Suprapubic skin (tissue), 4 donors: ENCODE results near the gene SCT.

Experiments used
- POLR2A ChIP-seq, 2 donors: fragments of 450-650 bp; IDR thresholded peaks; one replicate each; pipeline ENCODE4 v1.6.1; 2017; ENCODE audit warnings: antibody characterized with exemption in 2 of 2, mild to moderate bottlenecking in 2 of 2, moderate library complexity in 2 of 2
- POLR2AphosphoS5 ChIP-seq, 3 donors: sonication (generic); formaldehyde crosslinking; IDR thresholded peaks; one replicate each; pipeline ENCODE4 v1.6.1; 2017; ENCODE audit warnings: antibody characterized with exemption in 3 of 3
- TF ChIP-seq, protein P1 (sequence below), 2 donors: fragments of 200-600 bp in 1 of 2; fragments of 450-650 bp in 1 of 2; sonication (generic) in 1 of 2; IDR thresholded peaks; one replicate each; pipeline ENCODE4 v1.5.1; 2016 to 2019; ENCODE audit warnings: antibody characterized with exemption in 2 of 2, mild to moderate bottlenecking in 1 of 2, moderate library complexity in 1 of 2

DNA sequence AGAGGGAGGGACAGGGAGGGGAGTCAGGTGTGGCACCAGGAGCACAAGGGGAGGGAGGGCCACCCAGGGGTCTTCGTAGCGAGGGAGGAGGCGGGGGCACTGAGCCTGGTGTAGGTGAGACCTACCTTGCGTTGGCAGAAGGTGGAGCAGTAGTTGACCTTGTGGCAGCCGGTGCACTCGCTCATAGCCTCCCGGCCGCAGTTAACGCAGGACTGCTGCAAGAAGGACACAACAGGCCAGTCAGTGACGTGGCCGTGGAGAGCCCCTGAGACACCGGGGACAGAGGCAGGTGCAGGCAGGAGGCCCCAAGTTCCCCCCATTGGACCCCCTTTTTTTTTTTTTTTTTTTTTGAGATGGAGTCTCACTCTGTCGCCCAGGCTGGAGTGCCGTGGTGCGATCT lies 26.9 kb upstream of the SCT start:
- TF ChIP-seq, protein P1, sequence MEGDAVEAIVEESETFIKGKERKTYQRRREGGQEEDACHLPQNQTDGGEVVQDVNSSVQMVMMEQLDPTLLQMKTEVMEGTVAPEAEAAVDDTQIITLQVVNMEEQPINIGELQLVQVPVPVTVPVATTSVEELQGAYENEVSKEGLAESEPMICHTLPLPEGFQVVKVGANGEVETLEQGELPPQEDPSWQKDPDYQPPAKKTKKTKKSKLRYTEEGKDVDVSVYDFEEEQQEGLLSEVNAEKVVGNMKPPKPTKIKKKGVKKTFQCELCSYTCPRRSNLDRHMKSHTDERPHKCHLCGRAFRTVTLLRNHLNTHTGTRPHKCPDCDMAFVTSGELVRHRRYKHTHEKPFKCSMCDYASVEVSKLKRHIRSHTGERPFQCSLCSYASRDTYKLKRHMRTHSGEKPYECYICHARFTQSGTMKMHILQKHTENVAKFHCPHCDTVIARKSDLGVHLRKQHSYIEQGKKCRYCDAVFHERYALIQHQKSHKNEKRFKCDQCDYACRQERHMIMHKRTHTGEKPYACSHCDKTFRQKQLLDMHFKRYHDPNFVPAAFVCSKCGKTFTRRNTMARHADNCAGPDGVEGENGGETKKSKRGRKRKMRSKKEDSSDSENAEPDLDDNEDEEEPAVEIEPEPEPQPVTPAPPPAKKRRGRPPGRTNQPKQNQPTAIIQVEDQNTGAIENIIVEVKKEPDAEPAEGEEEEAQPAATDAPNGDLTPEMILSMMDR (IDR thresholded peaks at IDR 0.05): no peak
- TF ChIP-seq POLR2A (IDR thresholded peaks at IDR 0.05) (no peak), POLR2AphosphoS5 (IDR thresholded peaks at IDR 0.05) (no peak)
